NCI-H226 (cell line): Measurements from ENCODE around the gene ENOX1.
"Not testable (repeated sequence)": the region's sequence is repeated elsewhere in the genome, so short reads cannot be mapped to it uniquely, and the experiment has no call there.

ENCODE experiments used
- DNase-seq: peaks from one replicate; pipeline ENCODE4 v3.0.0-alpha.2; 2015

Gene ENOX1

DNA sequence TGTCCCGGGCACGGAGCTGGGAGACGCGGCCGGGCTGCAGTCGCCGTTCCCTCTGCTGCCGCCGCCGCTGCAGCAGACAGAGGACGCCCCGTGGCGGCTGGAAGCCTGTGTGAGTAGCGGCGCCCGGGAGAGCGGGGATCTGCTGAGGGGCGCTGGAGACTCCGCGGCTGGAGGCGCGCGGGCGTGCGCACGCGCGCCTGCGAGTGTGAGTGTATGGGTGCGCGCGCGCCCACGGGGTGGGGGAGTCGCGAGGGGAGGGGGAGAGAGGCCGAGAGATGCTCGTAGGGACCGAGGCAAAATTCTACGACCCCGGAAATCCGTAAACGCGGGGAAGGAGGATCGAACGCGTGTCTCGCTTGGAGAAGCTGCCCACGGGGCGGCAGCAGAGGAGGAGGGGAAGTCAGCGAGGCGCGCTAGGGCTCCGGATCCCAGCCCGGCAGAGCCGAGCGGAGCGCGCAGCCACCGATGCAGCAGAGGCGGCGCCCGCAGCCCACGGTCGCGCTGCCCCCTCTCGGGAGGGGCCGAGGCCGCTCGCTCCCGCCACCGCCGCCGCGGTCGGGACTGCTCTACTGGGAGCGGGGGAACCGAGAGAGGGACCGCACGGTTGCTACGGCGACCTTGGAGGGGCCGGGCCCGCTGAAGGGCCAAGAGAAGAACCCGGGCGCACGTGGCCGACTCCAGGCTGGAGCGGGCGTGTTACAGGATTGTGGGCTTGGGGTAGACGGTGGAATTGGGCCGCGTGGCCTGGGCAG, at the start of gene ENOX1:
TSS of gene ENOX1 (minus strand) at position 207 of the 752 bp plus-strand sequence.
- DNase-seq = peak; percentile 73

DNA sequence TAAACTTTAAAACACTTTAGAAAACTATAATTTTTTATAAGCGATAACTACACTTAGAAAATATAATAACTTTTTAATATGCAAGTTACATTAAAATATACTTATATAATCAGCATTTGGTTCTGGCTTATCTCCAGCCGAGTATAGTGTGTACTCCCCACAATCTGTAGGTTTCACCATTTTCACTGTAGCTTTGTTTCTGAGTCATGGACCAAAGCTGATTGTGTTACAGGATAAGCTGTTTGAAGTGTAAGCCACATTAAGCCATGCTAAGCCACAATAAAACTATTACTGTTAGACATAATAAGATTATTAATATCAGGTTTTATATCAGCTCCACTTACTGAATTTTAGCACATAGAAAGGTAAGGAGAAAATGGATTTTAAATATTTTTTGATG, 48.9 kb upstream of the ENOX1 start:
- peak; percentile 87 for DNase-seq

DNA sequence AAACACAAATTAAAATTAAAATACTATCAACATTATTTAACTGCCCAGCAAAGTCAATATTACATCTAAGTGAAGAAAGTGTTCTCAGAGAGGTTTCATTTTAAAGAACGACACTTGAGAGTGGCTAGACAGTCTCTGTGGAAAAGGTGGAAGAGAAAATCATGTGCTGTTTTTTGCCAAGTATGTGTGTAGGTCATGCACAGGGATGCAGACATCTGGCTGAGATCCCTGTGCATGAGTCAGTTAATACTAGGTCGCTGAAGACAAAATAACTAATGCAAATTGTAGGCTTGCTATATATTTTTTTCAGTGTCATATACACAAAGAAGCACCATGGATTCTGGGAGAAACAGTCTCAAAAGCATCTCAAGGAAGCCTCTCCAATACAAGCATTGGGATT, 44.3 kb upstream of the ENOX1 start:
- peak; percentile 61 for DNase-seq

DNA sequence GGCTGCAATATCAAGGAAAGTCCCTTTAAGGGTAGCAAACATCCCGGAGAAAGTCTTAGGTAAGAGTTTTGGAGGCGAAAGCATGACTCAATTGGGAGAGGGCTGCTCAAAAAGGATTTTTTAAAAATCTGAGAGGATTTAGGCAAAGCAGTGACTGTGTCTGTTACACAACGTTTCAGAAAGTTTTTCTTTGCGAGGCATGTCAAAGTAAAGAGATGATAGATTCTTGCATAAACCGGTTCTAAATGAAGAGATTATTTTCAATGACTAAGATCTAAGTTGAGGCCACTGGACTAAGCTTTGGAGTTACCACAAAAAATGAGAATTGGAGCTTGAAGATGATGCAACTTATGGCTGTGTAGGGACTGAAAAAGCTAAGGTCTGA, 43.7 kb upstream of the ENOX1 start:
- DNase-seq = peak; percentile 83

DNA sequence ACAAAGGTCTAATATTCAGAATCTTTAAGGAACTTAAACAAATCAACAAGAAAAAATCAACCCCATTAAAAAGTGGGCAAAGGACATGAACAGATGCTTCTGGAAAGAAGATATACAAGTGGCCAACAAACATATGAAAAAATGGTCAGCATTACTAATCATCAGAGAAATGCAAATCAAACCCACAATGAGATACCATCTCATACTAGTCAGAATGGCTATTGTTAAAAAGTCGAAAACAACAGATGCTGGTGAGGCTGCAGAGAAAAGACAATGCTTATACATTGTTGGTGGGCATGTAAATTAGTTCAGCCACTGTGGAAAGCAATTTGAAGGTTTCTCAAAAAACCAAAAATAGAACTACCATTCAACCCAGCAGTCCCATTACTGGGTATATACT, 37.9 kb upstream of the ENOX1 start:
- DNase-seq = not testable (repeated sequence)

DNA sequence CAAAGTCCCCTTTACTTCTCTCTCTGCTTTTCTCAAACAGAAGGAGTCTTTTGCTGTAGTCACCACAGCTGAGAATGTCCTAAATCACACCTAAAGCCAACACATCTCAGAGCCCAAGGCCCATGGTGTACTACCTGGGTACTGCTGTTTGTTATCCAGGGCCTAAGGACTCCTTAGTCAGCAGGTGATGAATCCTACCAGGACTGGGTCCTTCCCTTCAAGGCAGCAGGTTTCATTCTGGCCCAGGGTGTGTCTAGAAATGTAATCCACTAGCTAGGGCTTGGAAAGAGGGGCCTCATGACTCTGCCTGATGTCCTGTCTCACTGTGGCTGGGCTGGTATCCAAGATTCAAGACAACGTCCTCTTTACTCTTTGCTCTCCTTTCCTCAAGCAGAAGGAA, 36.2 kb upstream of the ENOX1 start:
- DNase-seq = no peak

DNA sequence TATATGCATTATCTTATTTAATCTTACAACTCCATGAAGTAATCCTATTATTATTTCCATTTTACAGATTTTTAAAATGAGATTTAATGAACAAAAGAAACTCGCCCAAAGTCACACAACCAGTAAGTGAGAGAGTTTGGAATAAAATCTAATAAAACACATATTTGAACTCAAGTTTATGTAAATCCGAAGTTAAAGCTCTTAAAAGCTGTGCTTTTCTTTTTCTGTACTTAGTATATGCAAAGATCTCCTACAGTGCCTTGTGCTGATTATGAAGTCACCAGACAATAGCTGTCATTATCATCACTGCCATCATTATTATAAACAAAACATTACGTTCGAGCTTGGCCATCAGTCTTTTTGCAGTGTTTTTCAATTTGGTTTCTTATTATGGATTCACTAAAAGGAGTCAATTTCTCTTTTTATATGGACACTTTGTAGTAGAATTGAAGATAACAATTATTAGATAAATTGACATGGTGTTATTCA, 29.7 kb upstream of the ENOX1 start:
- no peak for DNase-seq

DNA sequence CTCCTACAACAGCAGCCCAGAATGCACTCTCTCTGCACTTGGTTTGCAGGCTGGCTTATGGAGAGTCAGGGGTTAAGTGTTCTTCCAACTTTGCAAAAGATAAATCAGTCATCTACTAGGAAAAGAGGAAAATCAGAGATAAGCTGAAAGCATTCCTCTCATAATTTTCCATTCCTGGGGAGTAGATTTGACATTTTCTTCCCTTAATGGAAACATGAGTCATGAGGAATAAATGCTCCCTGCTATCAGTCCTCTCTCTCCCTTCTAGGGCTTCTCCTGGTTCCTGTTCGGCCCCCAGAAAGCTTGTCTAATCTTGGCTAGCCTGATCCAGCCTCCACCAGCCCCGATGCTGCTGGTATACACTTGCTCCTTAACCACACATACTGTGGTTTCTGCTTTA, 28.4 kb upstream of the ENOX1 start:
- DNase-seq = peak; percentile 99

DNA sequence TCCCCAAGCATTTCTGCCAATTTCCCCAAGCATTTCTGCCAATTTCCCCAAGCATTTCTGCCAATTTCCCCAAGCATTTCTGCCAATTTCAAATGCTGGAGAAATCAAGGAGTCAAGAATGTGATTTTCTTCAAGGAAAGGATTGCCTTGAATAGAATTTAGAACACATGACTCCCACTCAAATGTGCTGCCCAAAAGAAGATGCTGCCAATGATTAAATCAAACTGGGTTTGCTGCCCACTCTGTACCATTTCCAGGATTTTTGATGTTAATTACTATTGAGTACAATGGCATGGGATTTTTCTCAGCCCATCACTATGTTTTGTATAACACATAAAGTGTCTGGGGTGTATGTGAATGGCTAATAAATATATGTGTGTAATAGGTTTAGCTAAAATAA, 21.9 kb upstream of the ENOX1 start:
- no peak for DNase-seq

DNA sequence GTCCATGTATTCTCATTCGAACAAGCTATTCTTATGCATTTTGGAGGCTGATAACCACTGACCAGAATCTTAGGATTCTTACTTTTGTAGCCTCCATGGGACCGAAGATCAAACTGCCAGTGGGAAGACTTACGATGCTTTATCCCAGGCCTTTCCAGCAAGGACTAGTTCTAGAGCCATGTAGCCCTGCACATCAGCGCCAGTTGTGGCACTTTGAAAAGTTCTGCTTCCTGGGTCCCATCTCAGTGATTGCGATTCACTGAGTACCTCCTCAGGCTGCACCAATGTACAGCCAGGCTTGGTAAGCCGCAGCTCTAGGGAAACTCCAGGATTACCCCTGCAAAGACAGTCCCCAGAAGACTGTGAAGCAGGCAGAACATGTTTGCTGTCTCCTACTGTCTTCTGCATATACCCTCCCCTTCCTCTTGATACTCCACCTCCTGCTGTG, 18.9 kb upstream of the ENOX1 start:
- peak; percentile 25 for DNase-seq

DNA sequence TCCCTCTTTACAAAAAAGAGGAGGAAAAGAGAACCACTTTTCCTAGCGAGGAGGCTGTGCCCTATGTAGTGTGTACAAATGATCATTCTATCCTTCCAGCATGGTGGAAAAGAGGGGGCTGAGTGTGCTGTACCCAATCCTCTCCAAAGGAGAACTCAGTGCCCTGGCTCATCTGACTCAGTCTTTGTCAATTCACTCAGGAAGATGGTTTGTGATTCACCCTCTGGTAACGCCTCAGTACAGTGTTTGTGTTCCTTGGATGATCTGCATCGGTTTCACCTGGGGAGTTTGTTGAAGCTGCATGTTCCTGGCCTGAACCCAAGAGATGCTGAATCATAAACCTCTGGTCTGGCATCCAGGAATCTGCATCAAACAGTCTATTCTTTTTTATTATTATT, 18.3 kb upstream of the ENOX1 start:
- peak; percentile 96 for DNase-seq

DNA sequence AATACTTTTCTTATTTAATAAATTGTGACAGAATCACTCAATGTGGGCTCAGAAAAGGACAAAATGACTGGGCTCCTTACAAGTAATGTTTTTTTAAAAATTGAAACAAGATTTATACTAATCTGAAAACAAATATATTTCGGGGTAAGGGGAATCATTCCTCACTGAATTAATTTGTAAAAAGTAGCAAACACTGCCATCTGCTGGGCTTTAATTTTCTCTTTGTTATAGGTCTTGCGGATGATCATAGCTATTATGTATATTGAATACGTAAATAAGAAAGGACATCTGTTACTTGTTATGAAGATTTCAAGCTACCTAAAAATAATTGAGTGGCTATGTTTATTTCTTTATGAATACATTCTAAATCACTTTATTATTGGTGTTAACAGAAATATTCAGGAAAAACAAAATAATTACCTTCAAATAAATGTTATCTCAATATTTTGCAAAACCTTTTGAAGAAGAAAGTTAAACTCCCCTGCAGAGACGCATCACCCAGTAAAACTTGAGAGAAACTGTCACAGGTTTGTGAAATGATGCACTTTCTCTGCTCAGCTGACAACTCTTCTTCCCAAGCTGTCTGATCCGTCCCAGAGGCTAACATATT, 17.8 kb upstream of the ENOX1 start:
- DNase-seq = peak; percentile 48

DNA sequence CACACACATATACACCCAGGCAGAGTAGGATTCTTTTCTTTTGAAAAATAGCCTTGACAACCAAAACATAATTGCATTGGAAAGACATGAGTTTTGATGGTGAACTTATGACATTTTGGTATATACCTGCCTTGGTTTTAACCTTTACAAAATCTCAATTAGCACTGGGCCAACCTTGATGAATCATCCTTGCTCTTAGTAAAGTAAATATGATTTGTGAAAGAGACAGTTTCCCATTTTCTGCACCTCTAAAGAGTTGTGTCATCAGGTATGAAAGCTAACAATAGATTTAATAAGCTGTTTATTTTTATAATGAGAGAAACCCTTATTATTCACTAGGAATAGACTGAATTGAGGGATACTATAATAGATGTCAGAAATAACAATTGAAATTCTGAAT, 15.7 kb upstream of the ENOX1 start:
- DNase-seq = no peak

DNA sequence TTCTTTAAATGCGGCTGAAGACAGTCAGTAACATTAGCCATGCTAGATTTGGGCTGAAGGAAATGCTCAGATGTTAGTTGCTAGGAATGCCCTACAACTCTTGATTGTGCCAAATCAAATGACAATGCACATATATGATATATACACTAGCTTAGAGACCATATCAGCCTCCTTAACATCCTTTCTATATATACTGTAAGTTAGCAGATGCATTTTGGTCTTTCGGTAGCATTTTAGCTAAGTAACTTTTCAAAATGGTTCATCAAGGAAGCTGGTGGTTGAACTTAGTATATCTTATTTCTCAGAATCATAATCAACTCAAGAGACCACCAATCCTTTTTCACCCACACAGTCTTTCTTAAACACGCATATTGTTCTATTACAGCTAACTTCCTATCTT, 14.1 kb upstream of the ENOX1 start:
- no peak for DNase-seq

DNA sequence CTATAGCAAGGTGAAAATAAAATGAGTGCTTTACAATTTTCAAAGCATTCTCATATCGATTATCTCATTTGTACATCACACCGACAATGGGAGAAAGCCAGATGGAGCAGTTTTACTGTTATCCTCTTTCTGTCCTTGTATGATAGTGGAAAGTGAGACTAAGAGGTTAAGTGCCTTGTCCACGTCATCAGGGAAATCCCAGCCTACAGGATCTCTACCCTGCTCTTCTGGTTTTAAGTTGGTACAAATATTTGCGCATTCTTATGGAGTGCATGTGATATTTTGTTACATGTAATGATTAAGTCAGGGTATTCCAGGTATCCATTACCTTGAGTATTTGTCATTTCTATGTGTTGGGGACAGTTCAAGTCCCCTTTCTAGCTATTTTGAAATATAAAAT, 12.4 kb upstream of the ENOX1 start:
- no peak for DNase-seq

DNA sequence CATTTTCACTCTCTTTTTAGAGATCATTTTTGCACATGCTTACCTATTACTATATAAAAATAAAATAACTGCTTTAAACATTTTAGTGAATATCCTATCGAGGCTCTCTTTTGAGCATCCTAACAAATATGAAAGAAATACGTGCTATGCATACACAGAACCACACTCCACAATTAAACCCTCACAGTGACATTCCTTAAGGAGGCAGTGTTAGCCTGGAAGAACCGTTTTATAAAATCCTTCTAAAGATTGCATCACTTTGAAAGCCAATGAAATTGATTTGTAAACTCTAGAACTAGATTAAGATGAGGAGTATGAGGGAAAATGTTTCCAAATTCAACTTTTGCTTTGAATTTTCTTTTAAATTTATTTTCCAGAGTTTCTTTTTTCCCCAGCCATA, 11.1 kb upstream of the ENOX1 start:
- no peak for DNase-seq

DNA sequence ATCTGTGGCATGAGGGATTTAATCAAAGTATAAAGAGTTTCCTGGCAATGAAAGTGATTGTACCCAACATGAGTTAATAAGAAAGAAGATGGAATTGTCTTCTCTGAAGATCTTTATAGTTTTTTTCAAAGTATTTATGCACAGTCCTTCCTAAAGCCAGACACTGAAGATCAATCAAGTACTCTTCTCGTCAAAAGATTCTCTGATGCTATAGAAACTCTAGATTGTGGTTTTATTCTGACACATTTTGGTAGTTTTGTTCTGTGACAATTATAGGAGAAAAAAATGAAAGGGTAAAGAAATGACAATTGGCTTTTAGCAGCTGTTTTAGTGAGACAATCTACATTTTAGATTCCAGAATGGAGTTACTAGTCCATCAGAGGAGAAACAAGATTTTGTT, 10.4 kb upstream of the ENOX1 start:
- no peak for DNase-seq

DNA sequence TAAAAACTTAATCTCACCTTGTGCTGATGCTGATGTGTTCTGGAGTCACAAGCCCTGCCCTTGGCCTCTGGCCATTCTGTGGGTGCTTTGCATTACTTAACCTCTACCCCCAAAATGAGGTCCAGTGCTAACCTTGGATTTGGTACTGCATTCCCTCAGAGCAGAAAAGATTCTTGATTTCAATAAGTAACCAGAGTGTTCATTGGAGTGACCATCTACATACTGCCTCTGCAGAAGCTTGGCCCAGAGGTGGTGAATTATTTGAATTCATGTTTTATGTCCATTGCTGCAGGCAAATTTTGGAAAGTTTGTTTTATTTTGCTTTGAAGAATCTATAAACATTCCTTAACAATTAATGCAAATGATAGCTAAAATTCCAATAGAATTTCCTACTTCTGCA, 7.6 kb upstream of the ENOX1 start:
- no peak for DNase-seq

DNA sequence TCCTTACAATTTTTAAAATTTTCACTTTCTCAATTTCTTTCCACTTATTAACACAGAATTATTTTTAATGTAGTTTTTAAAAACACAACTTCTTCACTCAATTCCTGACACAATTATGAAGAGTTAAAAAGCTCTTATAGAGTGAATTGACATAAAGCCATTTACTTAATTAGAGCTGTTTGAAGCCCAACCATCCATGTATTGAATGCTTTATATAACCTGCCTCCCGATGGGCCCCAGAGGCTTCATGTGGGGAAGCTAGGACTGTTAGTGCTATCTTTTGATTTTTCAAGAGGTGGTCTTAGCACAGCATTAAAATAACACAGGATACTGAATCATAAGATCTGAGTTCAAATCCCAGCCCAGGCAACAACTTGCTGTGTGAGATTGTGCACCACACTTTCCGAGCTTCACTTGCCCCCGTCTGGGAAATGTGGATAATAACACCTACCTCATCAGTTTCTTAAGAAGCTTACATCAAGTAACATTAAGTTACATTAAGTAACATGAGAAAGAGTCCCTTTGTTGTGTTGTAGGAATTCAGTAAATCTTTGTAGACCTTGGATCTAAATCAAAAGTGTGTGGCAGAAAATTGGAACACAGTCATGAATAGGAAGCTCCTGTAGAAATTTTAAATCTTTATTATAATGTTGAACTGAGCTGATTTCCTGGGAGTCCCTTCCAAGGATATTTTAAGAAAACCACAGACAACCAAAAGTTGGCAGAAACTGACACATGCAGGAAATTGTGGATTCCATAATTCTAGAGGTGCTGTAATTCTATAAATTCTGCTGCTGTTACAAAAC, 5.5 kb upstream of the ENOX1 start:
- DNase-seq = no peak

DNA sequence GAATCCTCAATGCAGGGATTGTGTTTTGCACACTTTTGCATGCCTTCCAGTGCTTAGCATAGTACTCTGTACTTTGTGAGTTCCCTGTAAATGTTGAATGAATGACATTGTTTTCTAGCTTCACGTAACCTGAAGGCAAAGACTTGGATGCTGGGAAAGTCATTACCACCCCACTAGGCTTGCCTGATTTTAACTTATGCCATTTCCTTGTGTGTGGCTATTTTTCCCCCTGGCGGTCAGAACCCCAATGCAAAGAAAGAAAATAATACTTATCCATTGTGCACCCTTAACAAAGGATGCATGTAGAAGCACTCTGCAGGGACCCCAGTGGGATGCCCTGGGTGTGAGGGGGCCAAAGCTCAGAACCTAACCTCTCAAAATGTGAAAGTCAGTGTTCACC, 1.2 kb upstream of the ENOX1 start:
- peak; percentile 27 for DNase-seq

DNA sequence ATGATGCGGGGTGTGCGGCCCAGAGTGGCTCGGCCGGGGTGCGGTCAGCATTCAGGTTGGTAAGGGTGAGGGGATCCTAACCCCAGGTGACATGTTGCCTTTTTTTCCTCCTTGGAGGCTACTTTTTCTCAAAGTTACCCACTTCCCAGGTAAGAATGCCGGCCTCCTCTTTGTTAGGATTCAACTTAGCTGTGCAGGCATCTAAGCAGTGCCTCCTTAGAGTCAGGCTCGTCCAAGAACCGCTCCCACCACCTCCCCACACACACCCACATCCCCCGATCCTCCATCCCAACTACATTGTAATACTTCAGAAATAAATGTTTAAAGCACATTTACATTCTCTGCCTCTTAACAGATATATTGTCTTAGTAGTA, 733 bp upstream of the ENOX1 start:
- no peak for DNase-seq

DNA sequence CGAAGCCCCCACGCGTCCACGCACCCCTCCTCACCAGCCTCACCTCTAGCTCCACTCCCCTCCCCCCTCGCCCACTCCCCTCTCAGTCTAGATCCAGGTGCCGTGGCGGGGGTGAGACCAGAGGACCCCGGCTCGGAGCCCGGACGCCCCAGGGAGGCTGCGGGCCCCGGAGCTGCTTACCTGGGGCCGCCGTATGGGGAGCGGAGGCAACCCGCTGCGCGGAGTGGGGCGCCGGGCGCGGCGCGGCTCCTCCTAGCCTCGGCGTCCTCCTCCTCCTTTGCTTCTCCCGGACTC, 353 bp downstream of the ENOX1 start:
- no peak for DNase-seq

DNA sequence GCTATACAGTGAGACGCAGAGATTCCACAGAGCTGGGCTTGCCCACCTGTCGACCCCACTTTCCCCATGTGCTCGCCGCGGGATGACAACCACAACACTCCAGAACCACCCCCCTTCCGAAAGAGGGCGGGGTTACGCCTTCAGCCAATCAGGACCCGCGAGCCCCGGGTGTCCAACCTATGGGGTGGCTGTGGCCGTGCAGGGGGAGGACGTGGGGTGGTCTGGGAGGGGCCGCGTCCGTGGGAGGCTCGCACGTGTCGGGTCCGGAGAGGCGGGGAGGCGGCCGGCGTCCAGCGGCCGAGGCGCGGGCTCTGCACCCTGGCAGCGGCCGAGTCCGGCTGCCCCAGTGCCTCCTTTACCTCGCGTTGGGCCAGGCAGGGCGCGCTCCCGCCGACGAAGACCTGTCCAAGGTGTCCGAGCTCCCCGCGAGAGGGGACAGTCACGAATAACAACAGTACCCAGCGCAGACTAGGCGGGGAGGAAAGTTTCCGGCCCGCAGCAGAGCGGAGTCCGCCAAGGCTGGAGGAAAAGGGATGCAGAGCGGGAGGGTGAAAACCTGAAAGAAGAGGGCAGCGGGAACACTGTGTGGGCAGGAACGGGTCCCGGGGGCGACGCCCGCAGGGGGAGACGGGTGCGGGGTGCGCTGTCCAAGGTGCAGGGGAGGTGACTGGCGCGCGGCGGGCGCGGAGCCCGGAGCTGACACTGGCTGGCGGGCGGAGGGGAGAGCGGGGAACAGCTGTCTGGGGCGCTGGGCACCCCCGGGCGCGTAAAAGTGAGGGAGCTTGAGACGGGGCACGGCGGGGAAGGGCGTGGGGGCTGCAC, 911 bp downstream of the ENOX1 start:
- DNase-seq = peak; percentile 79
